Suprapubic skin (tissue), 3 donors: ENCODE results near the gene WBP1L.

Source experiments
- POLR2AphosphoS5 ChIP-seq, 3 donors: sonication (generic); formaldehyde crosslinking; IDR thresholded peaks; one replicate each; pipeline ENCODE4 v1.6.1; 2017; ENCODE audit warnings: antibody characterized with exemption in 3 of 3
- TF ChIP-seq, protein P1 (sequence below), 2 donors: fragments of 200-600 bp in 1 of 2; fragments of 450-650 bp in 1 of 2; sonication (generic) in 1 of 2; IDR thresholded peaks; one replicate each; pipeline ENCODE4 v1.5.1; 2016 to 2019; ENCODE audit warnings: antibody characterized with exemption in 2 of 2, mild to moderate bottlenecking in 1 of 2, moderate library complexity in 1 of 2

DNA sequence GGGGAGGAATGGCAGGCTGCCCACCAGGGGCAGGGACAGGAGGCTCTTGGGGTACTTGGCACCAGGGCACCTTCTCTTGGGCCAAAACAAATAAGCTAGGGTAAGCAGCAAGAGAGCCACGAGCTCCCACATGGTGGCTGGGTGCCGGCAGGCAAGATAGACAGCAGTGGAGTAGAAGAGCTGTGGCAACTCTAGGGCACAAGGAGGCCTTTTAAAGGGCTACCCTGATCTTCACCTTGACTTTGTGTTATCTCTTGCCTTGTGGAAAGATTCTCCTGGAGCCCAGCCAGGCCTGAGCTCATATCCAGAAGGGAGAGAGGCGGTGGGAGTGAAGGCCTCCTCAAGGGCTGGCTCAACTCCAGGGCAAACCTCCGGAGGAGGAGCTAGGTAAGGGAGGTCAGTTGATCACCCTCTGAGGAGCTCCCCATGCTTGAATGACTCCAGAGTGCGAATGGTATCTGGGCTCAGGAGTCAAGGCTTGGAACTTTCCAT, 93.5 kb downstream of the WBP1L start, which contains the start of gene CYP17A1:
- TF ChIP-seq, protein P1, sequence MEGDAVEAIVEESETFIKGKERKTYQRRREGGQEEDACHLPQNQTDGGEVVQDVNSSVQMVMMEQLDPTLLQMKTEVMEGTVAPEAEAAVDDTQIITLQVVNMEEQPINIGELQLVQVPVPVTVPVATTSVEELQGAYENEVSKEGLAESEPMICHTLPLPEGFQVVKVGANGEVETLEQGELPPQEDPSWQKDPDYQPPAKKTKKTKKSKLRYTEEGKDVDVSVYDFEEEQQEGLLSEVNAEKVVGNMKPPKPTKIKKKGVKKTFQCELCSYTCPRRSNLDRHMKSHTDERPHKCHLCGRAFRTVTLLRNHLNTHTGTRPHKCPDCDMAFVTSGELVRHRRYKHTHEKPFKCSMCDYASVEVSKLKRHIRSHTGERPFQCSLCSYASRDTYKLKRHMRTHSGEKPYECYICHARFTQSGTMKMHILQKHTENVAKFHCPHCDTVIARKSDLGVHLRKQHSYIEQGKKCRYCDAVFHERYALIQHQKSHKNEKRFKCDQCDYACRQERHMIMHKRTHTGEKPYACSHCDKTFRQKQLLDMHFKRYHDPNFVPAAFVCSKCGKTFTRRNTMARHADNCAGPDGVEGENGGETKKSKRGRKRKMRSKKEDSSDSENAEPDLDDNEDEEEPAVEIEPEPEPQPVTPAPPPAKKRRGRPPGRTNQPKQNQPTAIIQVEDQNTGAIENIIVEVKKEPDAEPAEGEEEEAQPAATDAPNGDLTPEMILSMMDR (IDR thresholded peaks at IDR 0.05), result no peak
- no peak for TF ChIP-seq POLR2AphosphoS5 (IDR thresholded peaks at IDR 0.05)
